GM23338 (cell line): ENCODE measurements around the gene SLC5A12. TPM values are rescaled to one million over a fixed set of nuclear protein-coding genes. Genes with fewer than 3 reads are reported as not detected.

ENCODE experiments used
- EZH2phosphoT487 ChIP-seq: fragments of 200-600 bp; sonication (generic); IDR thresholded peaks from one replicate; pipeline ENCODE4 v1.8.1; 2018; ENCODE audit warnings: antibody characterized with exemption; ENCODE audit not compliant: unreplicated experiment
- NANOG ChIP-seq: IDR thresholded peaks from 2 replicates; pipeline ENCODE4 v1.6.1; 2016; ENCODE audit warnings: antibody characterized with exemption, borderline replicate concordance
- STAT1 ChIP-seq: IDR thresholded peaks from one replicate; pipeline ENCODE4 v1.6.1; 2016; ENCODE audit warnings: antibody characterized with exemption; ENCODE audit not compliant: unreplicated experiment
- ZNF462 ChIP-seq: fragments of 250-450 bp; sonication (Bioruptor Pico); IDR thresholded peaks from 2 replicates; pipeline ENCODE4 v1.5.0; 2020; ENCODE audit warnings: mild to moderate bottlenecking, moderate library complexity
- polyA plus RNA-seq: library from polyadenylated mRNA; unstranded; fragments of >200 nt; fragmentation: Nextera tagmentation; extraction: Ambion mirVana; gene quantifications from 2 replicates; pipeline ENCODE4 v1.2.1, GENCODE V29; 2016
- total RNA-seq: library from RNA; depleted of rRNA; stranded (reverse); fragments of >200 nt; shearing (Covaris generic); gene quantifications from 2 replicates; pipeline ENCODE4 v1.2.3, GENCODE V29; 2014
- TF ChIP-seq, protein P1 (sequence below): IDR thresholded peaks from one replicate; pipeline ENCODE4 v1.6.1; 2018; ENCODE audit warnings: antibody characterized with exemption; ENCODE audit not compliant: unreplicated experiment

Gene SLC5A12
- total and polyA plus RNA-seq, 2 experiments from 2014 or later, result 0.60 to 1.4 TPM

- TF ChIP-seq, protein P1, sequence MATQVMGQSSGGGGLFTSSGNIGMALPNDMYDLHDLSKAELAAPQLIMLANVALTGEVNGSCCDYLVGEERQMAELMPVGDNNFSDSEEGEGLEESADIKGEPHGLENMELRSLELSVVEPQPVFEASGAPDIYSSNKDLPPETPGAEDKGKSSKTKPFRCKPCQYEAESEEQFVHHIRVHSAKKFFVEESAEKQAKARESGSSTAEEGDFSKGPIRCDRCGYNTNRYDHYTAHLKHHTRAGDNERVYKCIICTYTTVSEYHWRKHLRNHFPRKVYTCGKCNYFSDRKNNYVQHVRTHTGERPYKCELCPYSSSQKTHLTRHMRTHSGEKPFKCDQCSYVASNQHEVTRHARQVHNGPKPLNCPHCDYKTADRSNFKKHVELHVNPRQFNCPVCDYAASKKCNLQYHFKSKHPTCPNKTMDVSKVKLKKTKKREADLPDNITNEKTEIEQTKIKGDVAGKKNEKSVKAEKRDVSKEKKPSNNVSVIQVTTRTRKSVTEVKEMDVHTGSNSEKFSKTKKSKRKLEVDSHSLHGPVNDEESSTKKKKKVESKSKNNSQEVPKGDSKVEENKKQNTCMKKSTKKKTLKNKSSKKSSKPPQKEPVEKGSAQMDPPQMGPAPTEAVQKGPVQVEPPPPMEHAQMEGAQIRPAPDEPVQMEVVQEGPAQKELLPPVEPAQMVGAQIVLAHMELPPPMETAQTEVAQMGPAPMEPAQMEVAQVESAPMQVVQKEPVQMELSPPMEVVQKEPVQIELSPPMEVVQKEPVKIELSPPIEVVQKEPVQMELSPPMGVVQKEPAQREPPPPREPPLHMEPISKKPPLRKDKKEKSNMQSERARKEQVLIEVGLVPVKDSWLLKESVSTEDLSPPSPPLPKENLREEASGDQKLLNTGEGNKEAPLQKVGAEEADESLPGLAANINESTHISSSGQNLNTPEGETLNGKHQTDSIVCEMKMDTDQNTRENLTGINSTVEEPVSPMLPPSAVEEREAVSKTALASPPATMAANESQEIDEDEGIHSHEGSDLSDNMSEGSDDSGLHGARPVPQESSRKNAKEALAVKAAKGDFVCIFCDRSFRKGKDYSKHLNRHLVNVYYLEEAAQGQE, result no peak
- no peak for TF ChIP-seq EZH2phosphoT487
- TF ChIP-seq NANOG, result no peak
- TF ChIP-seq STAT1, result no peak
- no peak for TF ChIP-seq ZNF462 (CRISPR knock-in tag)
Measured at GRCh38 chr11:26621132-26621531, 100.7 kb downstream of the SLC5A12 start (continued).
